ENCODE results near the gene ANGPTL8. TPM values are rescaled to one million over a fixed set of nuclear protein-coding genes. Genes with fewer than 3 reads are reported as not detected.
A peak's percentile ranks its signal among the peaks of the same experiment; 100 is the strongest.

ANGPTL8 gene, protein sequence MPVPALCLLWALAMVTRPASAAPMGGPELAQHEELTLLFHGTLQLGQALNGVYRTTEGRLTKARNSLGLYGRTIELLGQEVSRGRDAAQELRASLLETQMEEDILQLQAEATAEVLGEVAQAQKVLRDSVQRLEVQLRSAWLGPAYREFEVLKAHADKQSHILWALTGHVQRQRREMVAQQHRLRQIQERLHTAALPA
- under 1 TPM in 2 of 4 donors, not detected in 2; 0.48 to 0.49 TPM for total RNA-seq
- polyA plus RNA-seq: 10 to 100 TPM in 1 of 3 donors, under 1 TPM in 2; 0.08 to 14.6 (median 0.15) TPM
- long read RNA-seq, donor 1: 0 reads
- long read RNA-seq, donor 2: 0 reads

DNA sequence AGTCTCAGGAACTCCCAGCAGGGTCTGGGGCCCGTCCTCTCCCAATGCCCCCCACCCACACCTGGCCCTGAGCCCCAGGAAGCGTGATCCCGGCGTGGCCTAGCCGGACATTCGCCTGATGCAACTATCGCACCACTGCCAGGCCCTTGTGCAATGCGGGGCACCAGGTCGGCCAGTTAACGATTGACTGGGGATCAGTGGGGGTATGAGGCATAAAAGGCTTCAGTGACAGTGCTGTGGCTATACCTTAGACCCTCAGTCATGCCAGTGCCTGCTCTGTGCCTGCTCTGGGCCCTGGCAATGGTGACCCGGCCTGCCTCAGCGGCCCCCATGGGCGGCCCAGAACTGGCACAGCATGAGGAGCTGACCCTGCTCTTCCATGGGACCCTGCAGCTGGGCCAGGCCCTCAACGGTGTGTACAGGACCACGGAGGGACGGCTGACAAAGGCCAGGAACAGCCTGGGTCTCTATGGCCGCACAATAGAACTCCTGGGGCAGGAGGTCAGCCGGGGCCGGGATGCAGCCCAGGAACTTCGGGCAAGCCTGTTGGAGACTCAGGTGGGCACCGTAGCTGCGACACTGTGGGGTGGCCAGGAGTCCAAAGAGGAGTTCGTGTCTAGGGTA is at the start of gene ANGPTL8:
TSS of gene ANGPTL8 (plus strand) at position 243 of the 624 bp plus-strand sequence. CDS start at position 262, 19 bp downstream.
- Histone ChIP-seq H3K27ac (no peak within 1 kb of the TSS), H3K4me3 (no peak within 1 kb of the TSS), H3K9me3 (no peaks in the 10 kb centered on the region), H3K4me1 (no peaks in the 10 kb centered on the region), H3K27me3 (ENCODE audit: insufficient read depth in 3 of 3, low read length in 2 of 3) (no peaks in the 10 kb centered on the region), H3K36me3 (ENCODE audit: insufficient read depth in 1 of 2, low read depth in 1 of 2) (peaks cover 0 to 39% of the 10 kb centered on the region in 2 donors)
- intact Hi-C loops (cut with DNase I): no loop called here
- DNase-seq (no peak), ATAC-seq (no peak)
- TF ChIP-seq, protein P1, sequence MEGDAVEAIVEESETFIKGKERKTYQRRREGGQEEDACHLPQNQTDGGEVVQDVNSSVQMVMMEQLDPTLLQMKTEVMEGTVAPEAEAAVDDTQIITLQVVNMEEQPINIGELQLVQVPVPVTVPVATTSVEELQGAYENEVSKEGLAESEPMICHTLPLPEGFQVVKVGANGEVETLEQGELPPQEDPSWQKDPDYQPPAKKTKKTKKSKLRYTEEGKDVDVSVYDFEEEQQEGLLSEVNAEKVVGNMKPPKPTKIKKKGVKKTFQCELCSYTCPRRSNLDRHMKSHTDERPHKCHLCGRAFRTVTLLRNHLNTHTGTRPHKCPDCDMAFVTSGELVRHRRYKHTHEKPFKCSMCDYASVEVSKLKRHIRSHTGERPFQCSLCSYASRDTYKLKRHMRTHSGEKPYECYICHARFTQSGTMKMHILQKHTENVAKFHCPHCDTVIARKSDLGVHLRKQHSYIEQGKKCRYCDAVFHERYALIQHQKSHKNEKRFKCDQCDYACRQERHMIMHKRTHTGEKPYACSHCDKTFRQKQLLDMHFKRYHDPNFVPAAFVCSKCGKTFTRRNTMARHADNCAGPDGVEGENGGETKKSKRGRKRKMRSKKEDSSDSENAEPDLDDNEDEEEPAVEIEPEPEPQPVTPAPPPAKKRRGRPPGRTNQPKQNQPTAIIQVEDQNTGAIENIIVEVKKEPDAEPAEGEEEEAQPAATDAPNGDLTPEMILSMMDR (IDR thresholded peaks at IDR 0.05): no peak
- WGBS, 3 donors: 93 to 96% (median 94%) methylated on average over 22 to 23 of the region's 23 CpGs

DNA sequence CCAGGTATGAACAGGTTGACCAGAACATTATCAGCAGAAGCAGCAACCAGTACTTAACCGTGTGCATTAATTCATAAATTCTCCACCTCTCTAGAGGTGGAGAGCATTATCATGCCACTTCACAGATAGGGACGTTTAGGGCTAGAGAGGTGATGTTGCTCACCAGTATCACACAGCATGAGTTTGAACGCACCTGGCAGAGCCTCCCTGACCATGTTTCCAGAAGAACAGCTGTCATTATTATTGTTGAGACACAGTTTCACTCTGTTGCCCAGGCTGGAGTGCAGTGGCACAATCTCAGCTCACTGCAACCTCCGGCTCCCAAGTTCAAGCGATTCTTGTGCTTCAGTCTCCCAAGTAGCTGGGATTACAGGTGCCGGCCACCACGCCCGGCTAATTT is 48.9 kb upstream of the ANGPTL8 start:
- ATAC-seq (no peak), DNase-seq (no peak)
- Histone ChIP-seq H3K4me1 (peaks cover 16% of the 10 kb centered on the region), H3K27ac (peak overlapping the region; percentile 73), H3K4me3 (no peak overlapping the region), H3K27me3 (ENCODE audit: insufficient read depth in 3 of 3, low read length in 2 of 3) (no peaks in the 10 kb centered on the region), H3K9me3 (no peaks in the 10 kb centered on the region), H3K36me3 (ENCODE audit: insufficient read depth in 1 of 2, low read depth in 1 of 2) (peaks cover 0 to 57% of the 10 kb centered on the region in 2 donors)
- TF ChIP-seq, protein P1 (IDR thresholded peaks at IDR 0.05): no peak
- WGBS, 3 donors: 51 to 78% (median 61%) methylated on average over 8 of the region's 8 CpGs
- intact Hi-C loops (cut with DNase I): no loop called here

DNA sequence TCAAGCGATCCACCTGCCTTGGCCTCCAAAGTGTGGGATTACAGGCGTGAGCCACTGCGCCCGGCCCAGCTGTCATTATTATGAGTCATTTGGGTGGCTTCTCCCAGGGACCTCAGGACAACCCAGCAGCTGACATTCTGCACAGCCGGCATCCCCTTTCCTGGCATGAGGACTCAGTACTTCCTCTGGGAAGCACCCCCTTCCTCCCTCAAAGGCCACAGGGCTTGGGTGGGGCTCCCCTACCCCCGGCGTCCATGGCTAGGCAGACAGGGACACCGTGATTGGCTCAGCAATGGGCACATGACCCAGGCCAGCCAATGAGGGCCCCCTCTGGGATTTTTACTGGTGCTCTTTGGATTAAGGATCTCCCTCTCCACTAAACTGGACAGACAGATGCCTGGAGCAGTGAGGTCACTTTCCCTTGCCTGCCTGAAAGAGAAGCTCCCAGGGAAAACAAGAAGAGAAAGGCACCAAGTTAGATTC is 48.1 kb upstream of the ANGPTL8 start:
- H3K27ac ChIP-seq: peak overlapping the region; percentile 73
- H3K4me1 ChIP-seq: peaks cover 23% of the 10 kb centered on the region
- no peaks in the 10 kb centered on the region for H3K27me3 ChIP-seq (ENCODE audit: insufficient read depth in 3 of 3, low read length in 2 of 3)
- TF ChIP-seq, protein P1 (IDR thresholded peaks at IDR 0.05): no peak
- H3K9me3 ChIP-seq: no peaks in the 10 kb centered on the region
- peaks cover 0 to 49% of the 10 kb centered on the region in 2 donors for H3K36me3 ChIP-seq (ENCODE audit: insufficient read depth in 1 of 2, low read depth in 1 of 2)
- DNase-seq (peak; percentile 88 to 91), ATAC-seq (peak; percentile 86 to 94 (median 92))
- 11 to 21% (median 12%) methylated on average over 8 of the region's 8 CpGs for WGBS, 3 donors
- intact Hi-C loops (cut with DNase I): no loop called here
- H3K4me3 ChIP-seq: no peak overlapping the region

DNA sequence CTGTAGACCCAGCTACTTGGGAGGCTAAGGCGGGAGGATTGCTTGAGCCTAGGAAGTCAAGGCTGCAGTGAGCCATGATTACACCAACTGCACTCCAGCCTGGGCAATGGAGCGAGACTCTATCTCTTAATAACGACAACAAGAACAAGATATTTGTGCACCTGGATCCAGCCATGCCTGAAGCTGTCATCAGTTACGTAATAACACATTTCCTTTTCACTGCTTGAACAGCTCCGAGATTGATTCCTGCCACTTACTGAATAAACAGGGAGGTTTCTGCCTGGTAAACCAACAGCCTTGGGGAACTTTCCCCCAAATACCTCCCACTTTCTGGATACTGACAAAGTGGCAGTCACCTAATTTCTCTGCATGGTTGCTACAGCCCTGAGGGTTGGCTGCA is 47.5 kb upstream of the ANGPTL8 start:
- Histone ChIP-seq H3K27me3 (ENCODE audit: insufficient read depth in 3 of 3, low read length in 2 of 3) (no peaks in the 10 kb centered on the region), H3K4me1 (peaks cover 23% of the 10 kb centered on the region), H3K4me3 (no peak overlapping the region), H3K9me3 (no peaks in the 10 kb centered on the region), H3K36me3 (ENCODE audit: insufficient read depth in 1 of 2, low read depth in 1 of 2) (peaks cover 0 to 43% of the 10 kb centered on the region in 2 donors), H3K27ac (peak overlapping the region; percentile 73)
- 67 to 76% (median 72%) methylated on average over 5 of the region's 5 CpGs for WGBS, 3 donors
- TF ChIP-seq, protein P1 (IDR thresholded peaks at IDR 0.05): no peak
- ATAC-seq (no peak), DNase-seq (no peak)
- intact Hi-C loops (cut with DNase I): no loop called here

Measured in psoas muscle (tissue), 8 donors.